Nephron (organoid): ENCODE measurements around the gene ANO8.
A peak's percentile ranks its signal among the peaks of the same experiment; 100 is the strongest.

Source experiments
- H3K27ac Mint-ChIP-seq, 3 experiments: 2 replicates each; pipeline ENCODE4 v1.8.0; 2020; ENCODE audit warnings: mixed read lengths in 3 of 3, mild to moderate bottlenecking in 2 of 3, moderate library complexity in 1 of 3
- H3K27me3 Mint-ChIP-seq: 2 replicates; pipeline ENCODE4 v1.8.0; 2021; ENCODE audit warnings: low read depth, mild to moderate bottlenecking, moderate library complexity, mixed read lengths
- H3K36me3 Mint-ChIP-seq: 2 replicates; pipeline ENCODE4 v1.8.0; 2020; ENCODE audit warnings: low read depth, mixed read lengths
- H3K4me1 Mint-ChIP-seq: 2 replicates; pipeline ENCODE4 v1.8.0; 2020; ENCODE audit warnings: mixed read lengths
- H3K4me3 Mint-ChIP-seq, 3 experiments: 2 replicates each; pipeline ENCODE4 v1.8.0; 2020; ENCODE audit warnings: mild to moderate bottlenecking in 3 of 3, mixed read lengths in 3 of 3, moderate library complexity in 2 of 3
- H3K9me3 Mint-ChIP-seq: 2 replicates; pipeline ENCODE4 v1.8.0; 2020; ENCODE audit warnings: mixed read lengths
- CTCF ChIP-seq, 3 experiments: fragments of 200-600 bp; sonication (generic); IDR thresholded peaks; one replicate each; pipeline ENCODE4 v1.5.0; 2021; ENCODE audit warnings: antibody characterized with exemption in 3 of 3; ENCODE audit not compliant: unreplicated experiment in 3 of 3

ANO8 gene

GRCh38 chr19:17336872-17337674 lies 2.4 kb upstream of the ANO8 start, which contains the start of gene GTPBP3:
GTPBP3 (plus strand) TSS chr19:17337553; CDS start chr19:17337612, 59 bp downstream.
- Mint-ChIP-seq H3K9me3 (no peaks in the 10 kb centered on the region), H3K4me1 (peaks cover 17% of the 10 kb centered on the region), H3K36me3 (peaks cover 9% of the 10 kb centered on the region), H3K27me3 (no peaks in the 10 kb centered on the region), H3K27ac (peak within 1 kb of the TSS; percentile 86 to 96 (median 94)), H3K4me3 (peak within 1 kb of the TSS; percentile 87 to 93 (median 91))
- TF ChIP-seq CTCF (IDR thresholded peaks at IDR 0.05; ENCODE audit: unreplicated experiment in 3 of 3) = no peak

- peaks cover 4% of the 10 kb centered on the region for H3K27me3 Mint-ChIP-seq
- H3K9me3 Mint-ChIP-seq = no peaks in the 10 kb centered on the region
- TF ChIP-seq CTCF (IDR thresholded peaks at IDR 0.05; ENCODE audit: unreplicated experiment in 3 of 3) = no peak
- peak overlapping the region; percentile 87 to 95 (median 93) for H3K4me3 Mint-ChIP-seq
- peaks cover 17% of the 10 kb centered on the region for H3K4me1 Mint-ChIP-seq
- peak overlapping the region in 2 of 3 experiments; percentile 41 to 93 for H3K27ac Mint-ChIP-seq
- H3K36me3 Mint-ChIP-seq = peaks cover 13% of the 10 kb centered on the region
Observed at GRCh38 chr19:17335575-17335974, 920 bp upstream of the ANO8 start.

GRCh38 chr19:17333611-17334413 lies 843 bp downstream of the ANO8 start:
- Mint-ChIP-seq H3K4me1 (peaks cover 17% of the 10 kb centered on the region), H3K9me3 (no peaks in the 10 kb centered on the region), H3K27ac (peak overlapping the region in 2 of 3 experiments; percentile 41 to 56), H3K36me3 (peaks cover 19% of the 10 kb centered on the region), H3K4me3 (peak overlapping the region; percentile 81 to 89 (median 89)), H3K27me3 (peaks cover 18% of the 10 kb centered on the region)
- TF ChIP-seq CTCF (IDR thresholded peaks at IDR 0.05; ENCODE audit: unreplicated experiment in 3 of 3) = no peak

- Mint-ChIP-seq H3K4me1 (peaks cover 17% of the 10 kb centered on the region), H3K9me3 (no peaks in the 10 kb centered on the region), H3K27ac (no peak overlapping the region), H3K36me3 (peaks cover 19% of the 10 kb centered on the region), H3K4me3 (peak overlapping the region; percentile 76 to 79 (median 78)), H3K27me3 (peaks cover 19% of the 10 kb centered on the region)
- TF ChIP-seq CTCF (IDR thresholded peaks at IDR 0.05; ENCODE audit: unreplicated experiment in 3 of 3) = no peak
Observed at GRCh38 chr19:17332677-17333581, 1.7 kb downstream of the ANO8 start.

GRCh38 chr19:17332360-17332676 lies 2.3 kb downstream of the ANO8 start:
- H3K36me3 Mint-ChIP-seq = peaks cover 19% of the 10 kb centered on the region
- no peak overlapping the region for H3K27ac Mint-ChIP-seq
- no peak for TF ChIP-seq CTCF (IDR thresholded peaks at IDR 0.05; ENCODE audit: unreplicated experiment in 3 of 3)
- peak overlapping the region; percentile 76 to 79 (median 78) for H3K4me3 Mint-ChIP-seq
- no peaks in the 10 kb centered on the region for H3K9me3 Mint-ChIP-seq
- peaks cover 23% of the 10 kb centered on the region for H3K27me3 Mint-ChIP-seq
- H3K4me1 Mint-ChIP-seq = peaks cover 20% of the 10 kb centered on the region
